Activated effector memory CD4-positive, alpha-beta T cell treated with anti-CD3 and anti-CD28 coated beads, Interleukin-2, amount 50 U/mL, for 16 hours (primary cell): Measurements from ENCODE around the gene NUMB.
A peak's percentile ranks its signal among the peaks of the same experiment; 100 is the strongest.

Source experiments
- DNase-seq: peaks from one replicate; pipeline ENCODE4 v3.0.0-alpha.2; 2020

The NUMB gene

DNA sequence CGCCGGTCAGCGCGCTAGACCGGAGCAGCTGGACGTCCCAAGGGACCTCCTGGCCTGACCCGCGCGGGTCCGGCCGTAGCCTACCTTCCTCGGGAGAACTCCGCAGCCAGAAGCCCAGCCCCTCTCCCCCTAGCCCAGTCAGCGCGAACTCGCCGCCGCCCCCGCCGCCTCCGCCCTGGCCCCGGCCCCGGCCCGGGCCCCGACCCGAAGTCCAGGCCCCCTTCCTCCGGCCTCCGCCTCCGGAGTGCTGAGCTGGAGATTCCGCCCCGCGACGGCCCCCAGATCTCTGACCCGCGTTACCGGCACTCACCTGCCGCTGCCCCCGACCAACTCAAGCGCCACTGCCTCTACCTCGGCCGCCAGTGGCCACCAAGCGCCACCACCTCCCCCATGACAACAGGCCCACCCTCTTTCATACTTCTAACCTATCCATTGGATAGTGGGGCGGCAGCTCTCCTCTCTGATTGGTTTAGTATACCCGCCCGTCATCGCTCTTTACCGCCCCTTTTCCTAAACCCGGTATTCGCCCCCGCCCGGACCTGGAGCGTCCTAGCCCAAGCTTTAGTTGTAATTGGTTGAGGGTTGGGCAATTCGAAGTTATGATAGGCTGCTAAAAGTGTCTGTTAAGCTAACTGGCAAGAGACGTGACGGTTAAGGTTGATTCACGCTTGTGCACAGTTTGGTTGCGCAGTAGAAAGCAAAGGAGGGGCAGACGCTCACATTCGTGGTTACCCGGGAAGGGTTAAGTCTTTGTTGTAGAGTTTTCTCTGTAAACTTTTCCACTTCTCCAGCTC, at the start of gene NUMB:
Gene NUMB, minus strand, starts transcription at position 364 of the 794 bp plus-strand sequence. CDS start 102,795 bp downstream, outside the sequence.
- peak; percentile 98 for DNase-seq

GRCh38 chr14:73503648-73504047, 45.3 kb upstream of the NUMB start:
- DNase-seq: no peak

GRCh38 chr14:73502017-73502619, 43.8 kb upstream of the NUMB start:
- DNase-seq: no peak

- DNase-seq: no peak
Observed at GRCh38 chr14:73500360-73500759, 42.0 kb upstream of the NUMB start.

DNA sequence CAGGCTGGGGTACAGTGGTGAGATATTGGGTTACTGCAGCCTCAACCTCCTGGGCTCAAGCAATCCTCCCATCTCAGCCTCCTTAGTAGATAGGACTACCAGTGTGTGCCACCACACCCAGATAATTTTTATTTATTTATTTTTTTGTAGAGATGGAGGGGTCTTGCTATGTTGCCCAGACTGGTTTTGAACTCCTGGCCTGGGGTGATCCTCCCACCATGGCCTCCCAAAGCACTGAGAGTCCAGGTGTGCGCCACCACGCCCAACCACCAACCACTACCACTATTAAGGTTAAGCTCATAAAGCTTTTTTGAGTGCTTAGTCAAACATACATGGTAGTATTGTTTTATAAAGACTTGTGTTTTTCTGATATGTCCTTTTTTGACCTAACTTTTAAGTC, 36.2 kb upstream of the NUMB start:
- DNase-seq: no peak

GRCh38 chr14:73492670-73493069, 34.3 kb upstream of the NUMB start:
- DNase-seq: no peak

DNA sequence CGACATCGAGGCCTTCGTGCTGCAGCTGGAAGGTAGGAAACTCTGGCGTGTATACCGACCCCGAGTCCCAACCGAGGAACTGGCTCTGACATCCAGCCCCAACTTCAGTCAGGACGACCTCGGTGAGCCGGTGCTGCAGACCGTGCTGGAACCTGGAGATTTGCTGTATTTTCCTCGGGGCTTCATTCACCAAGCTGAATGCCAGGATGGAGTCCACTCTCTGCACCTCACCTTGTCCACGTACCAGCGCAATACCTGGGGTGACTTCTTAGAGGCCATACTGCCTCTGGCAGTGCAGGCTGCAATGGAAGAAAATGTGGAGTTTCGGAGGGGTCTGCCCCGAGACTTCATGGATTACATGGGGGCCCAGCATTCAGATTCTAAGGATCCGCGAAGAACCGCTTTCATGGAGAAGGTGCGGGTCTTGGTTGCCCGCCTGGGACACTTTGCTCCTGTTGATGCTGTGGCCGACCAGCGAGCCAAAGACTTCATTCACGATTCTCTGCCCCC, 33.8 kb upstream of the NUMB start:
- no peak for DNase-seq

GRCh38 chr14:73491256-73492042, 33.1 kb upstream of the NUMB start:
- peak; percentile 91 for DNase-seq

DNA sequence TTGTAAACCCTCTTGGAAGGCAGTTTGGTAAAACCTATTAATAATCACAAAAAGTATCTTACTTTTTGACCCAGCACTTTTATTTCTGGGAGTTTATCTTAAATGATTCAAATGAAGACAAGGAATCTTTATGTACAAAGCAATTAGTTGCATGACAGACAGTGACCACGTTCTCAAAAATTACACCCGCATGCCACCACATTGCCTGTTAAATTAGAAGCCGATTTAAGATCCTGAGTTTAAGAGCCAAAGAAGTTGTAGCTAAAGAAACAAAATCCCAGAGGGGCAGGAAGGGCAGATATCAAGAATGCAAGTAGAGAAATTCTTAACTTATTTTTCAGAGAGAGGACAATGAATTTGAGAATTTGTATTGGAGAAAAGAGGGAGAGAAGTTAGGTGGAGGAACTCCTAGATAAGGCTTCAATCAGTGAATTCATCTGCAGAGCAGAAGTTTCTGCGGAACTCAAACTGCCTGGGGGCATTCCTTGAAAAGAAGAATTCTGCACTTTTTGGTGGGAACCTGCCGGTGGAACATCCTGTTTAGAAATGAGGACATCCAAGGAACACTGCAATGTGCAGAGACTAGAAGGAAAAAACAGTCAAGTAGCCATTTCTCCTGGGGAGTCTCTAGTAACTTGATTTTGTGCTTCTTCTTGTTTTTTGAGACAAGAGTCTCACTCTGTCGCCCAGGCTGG, 31.3 kb upstream of the NUMB start:
- DNase-seq: no peak

DNA sequence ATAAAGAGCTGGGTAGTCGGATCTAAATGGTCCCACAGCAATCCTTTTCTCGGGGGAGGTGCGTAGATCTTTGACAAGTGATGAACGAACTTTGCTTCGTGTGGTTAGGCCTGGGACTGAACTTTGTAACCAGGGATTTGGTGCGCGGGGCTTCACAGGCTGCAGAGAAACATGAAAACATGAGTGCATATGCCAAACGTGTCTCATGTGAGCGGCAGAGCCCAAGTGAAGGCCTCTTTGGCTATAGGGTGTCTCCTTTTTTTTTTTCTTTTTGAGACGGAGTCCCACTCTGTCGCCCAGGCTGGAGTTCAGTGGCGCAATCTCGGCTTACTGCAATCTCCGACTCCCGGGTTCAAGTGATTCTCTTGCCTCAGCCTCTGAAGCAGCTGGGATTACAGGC, 20.3 kb upstream of the NUMB start:
- DNase-seq: no peak

GRCh38 chr14:73477618-73478266, 19.4 kb upstream of the NUMB start:
- DNase-seq: no peak

- DNase-seq: no peak
Observed at GRCh38 chr14:73476451-73476931, 18.1 kb upstream of the NUMB start.

DNA sequence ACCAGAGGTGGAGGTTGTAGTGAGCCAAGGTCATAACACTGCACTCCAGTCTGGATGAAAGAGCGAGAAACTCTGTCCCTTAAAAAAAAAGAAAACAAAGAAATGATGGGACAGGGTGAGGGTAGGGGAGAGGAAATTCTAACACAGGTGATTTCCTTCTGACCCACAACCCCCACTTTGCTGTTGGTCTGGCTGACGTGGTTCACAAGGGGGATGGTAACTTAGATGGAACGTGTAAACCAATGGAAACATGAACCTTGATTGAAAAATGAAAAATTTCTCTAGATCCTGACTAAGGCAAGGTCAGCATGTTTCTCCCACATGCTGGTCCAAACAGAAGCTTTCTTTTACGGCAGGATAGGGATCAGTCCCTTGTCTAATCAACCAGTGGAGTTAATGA, 16.6 kb upstream of the NUMB start:
- DNase-seq: no peak

- no peak for DNase-seq
Observed at GRCh38 chr14:73472185-73473114, 14.1 kb upstream of the NUMB start.

GRCh38 chr14:73471582-73472184, 13.3 kb upstream of the NUMB start:
- no peak for DNase-seq

DNA sequence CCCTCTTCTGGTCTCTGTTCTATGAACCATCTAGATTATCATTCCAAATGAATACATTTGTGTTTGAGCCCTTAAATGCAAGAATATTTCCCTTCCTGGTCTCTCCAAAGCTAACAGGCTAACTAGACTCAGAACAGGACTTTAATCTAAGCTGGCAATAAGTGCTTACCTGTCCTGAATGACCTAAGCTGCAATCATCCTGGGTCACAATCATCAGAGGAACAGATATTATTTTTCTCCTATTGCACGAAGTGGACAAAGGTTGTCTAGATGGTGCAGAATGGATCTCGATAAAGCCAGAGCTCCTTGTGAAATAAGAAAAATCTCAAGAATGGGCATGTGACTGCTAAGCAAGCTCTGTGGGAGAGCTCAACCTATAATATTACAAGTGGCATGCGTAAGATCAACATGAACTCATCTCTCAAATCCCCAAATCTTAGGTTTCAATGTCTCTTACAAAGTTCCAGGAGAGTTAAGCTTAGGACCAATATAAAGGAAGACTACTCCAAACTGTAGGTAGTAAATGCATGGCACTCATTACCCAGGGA, 10.6 kb upstream of the NUMB start:
- no peak for DNase-seq

DNA sequence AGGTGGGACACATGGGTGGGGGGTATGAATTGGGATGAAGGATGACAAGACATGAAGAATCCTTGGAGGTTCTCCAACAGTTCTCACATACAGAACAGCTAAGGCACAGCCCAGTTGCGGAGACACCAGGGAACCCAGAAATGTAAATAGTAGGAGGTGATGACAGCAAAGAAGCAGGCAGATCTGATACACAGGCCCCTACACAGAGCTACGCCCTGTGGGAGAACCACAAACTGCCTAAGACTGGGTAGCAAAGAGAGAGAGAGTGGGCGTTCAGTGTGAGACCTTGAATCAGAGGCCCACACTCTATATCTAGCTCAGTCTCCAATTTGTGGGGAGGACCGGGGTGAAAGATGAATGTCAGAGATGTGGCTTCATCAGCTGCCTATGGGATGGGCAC, 9.5 kb upstream of the NUMB start:
- DNase-seq: peak; percentile 75

DNA sequence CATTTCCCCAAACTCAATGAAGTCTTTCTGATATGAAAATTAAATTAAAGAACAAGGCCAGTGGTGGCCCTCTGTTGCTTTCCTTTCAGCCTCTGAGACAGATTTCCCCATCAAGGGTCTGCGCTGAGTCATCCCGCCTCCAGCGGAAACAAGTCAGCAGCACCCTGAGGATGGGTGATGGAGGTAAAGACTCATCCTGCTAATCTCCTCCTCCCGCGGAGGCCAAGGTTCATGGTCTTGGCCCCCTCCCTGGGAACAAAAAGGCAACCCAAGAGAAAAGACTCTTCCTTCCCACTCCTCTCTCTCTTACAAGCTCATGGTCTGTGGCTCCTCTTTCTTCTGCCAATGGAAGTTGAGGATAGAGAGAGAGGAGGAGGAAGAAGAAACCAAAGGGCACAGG, 9.0 kb upstream of the NUMB start:
- DNase-seq: peak; percentile 88

- no peak for DNase-seq
Observed at GRCh38 chr14:73466861-73467260, 8.5 kb upstream of the NUMB start.

DNA sequence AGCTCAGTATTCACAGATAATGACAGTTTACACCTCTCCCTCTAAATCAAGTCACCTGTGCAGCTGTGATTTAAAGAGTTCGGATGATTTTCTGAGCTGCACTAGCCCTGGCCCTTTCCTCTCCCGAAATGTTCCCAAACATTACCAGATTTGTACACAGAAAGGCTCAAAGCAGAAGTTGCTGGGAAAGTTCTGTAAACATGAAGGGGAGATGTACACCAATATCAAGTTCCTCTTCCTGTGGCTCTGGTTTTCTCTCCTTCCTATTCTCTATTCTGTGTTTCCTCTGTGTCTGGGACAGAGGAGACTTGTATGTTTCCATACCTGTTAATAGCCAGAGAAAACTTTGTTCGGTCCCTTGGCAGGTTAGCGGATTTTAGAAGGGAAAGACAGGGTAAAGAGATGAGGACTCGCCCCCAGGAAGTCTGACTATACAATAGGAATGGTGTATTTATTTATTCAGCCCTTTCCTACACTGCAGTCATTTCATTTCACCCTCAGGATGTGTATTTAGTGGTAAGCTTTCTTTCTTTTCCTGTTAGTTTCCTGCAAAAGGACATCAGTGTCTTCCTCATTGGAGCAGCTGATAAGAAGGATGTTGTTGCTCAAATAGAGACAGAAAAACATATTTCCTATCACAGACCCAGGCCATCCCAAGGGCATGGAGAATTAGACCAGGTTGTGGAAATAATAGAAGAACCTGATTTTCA, 7.6 kb upstream of the NUMB start:
- DNase-seq: no peak
